CMK (cell line): ENCODE data around the gene INHBC.
"Not testable (repeated sequence)": the region's sequence is repeated elsewhere in the genome, so short reads cannot be mapped to it uniquely, and the experiment has no call there.

ENCODE experiments used
- DNase-seq: peaks from one replicate; pipeline ENCODE4 v3.0.0-alpha.2; 2010; ENCODE audit warnings: low read depth

Gene INHBC

DNA sequence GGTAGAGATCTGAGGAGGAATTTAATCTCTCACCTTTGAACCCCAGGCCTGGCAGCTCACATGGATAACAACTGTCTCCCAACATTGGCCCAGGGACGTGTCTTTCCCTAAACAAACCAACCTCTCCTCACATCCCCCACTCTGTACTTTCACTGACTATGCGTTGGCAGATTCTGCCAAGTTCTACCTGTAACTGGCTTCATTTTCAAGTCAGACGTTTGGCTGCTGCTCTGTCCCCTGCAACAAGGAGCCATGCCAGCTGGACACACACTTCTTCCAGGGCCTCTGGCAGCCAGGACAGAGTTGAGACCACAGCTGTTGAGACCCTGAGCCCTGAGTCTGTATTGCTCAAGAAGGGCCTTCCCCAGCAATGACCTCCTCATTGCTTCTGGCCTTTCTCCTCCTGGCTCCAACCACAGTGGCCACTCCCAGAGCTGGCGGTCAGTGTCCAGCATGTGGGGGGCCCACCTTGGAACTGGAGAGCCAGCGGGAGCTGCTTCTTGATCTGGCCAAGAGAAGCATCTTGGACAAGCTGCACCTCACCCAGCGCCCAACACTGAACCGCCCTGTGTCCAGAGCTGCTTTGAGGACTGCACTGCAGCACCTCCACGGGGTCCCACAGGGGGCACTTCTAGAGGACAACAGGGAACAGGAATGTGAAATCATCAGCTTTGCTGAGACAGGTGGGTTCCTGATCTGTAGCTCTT is at the start of gene INHBC:
TSS of gene INHBC (plus strand) at position 268 of the 707 bp plus-strand sequence. CDS start at position 371, 103 bp downstream.
- DNase-seq, result no peak

GRCh38 chr12:57385586-57385985 is 49.0 kb upstream of the INHBC start:
- DNase-seq, result no peak

- DNase-seq, result no peak
These were observed 48.3 kb upstream of the INHBC start for GRCh38 chr12:57386187-57386720.

- no peak for DNase-seq
These were observed 46.2 kb upstream of the INHBC start for GRCh38 chr12:57388425-57388824.

DNA sequence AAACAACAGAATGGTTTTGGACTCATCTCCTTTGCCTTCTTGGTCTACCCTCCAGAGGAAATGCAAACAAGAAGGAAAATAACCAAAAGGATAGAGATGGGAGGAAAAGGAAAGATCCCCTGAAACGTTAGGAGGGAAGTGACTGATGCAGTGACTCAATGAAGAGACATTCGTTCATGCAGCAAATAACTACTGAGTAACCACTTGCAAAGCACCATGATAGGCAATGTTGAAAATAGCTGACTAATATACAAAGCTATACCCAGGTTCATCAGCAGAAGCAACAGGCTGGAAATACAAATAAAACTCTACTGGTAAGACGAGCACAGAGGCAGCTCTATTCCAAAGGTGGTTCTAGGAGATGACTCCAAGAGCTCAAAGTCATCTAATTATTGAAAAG is 45.6 kb upstream of the INHBC start:
- DNase-seq, result no peak

GRCh38 chr12:57390174-57390573 is 44.4 kb upstream of the INHBC start:
- DNase-seq, result no peak

- DNase-seq, result no peak
These were observed 39.5 kb upstream of the INHBC start for GRCh38 chr12:57395121-57395520.

DNA sequence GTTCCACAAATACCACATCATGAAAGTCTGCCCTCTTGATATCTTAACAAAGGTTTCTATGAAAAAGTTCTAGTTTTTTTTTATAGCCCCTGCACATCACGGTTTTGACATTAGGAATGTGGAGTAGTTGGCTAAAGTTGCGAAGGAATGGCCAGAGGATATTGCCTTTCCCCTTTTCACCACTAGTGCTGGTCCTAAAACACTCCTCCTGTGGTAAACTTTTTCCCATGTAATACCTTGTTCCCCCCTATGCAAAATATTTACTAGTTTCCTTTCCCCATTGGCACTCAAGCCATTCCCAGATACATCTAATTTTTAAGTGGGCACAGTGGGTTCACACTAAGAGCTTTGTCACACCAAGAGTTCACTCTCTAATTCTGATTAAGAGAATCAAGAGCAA is 37.1 kb upstream of the INHBC start:
- no peak for DNase-seq

- not testable (repeated sequence) for DNase-seq
These were observed 34.7 kb upstream of the INHBC start for GRCh38 chr12:57399718-57400463.

DNA sequence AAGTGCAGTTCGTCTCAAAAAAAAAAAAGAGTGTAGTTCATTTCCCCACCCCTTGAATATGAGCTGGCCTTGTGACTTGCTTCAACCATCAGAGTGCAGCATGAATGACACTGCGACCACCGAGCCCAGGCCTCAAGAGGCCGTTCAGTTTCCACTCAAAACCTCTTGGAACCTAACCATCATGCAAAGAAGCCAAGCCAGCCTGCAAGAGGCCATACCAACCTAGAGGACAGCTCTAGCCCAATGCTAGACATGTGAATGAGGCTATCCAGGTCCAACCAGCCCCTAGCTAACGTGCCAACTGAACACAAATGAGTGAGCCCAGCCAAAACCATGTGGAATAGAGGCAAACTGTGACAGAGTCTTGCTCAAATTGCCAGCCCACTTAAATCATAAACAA is 33.4 kb upstream of the INHBC start:
- DNase-seq, result no peak

GRCh38 chr12:57402156-57402555 is 32.4 kb upstream of the INHBC start:
- DNase-seq, result not testable (repeated sequence)

DNA sequence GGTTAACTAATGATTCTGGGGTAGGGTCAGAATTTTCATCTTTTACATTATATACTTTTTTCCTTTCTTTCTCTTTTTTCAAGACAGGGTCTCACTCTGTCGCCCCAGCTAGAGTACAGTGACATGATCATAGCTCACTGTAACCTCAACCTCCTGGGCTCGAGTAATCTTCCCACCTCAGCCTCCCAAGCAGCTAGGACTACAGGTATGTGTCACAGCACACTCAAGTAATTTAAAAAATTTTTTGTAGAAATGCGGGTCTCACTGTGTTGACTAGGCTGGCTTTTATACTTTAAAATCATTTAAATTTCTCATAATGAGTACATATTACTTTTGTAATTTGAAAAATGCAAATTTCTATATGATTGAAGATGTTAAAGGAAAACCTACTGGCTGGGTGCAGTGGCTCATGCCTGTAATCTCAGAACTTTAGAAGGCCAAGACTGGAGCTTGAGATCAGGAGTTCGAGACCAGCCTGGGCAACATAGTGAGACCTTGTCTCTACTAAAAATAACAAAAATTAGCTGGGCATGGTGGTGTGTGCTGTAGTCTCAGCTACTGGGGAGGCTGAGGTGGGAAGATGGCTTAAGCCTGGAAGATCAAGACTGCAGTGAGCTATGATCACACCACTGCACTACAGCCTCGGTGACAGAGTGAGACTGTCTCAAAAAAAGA is 29.5 kb upstream of the INHBC start:
- no peak for DNase-seq

DNA sequence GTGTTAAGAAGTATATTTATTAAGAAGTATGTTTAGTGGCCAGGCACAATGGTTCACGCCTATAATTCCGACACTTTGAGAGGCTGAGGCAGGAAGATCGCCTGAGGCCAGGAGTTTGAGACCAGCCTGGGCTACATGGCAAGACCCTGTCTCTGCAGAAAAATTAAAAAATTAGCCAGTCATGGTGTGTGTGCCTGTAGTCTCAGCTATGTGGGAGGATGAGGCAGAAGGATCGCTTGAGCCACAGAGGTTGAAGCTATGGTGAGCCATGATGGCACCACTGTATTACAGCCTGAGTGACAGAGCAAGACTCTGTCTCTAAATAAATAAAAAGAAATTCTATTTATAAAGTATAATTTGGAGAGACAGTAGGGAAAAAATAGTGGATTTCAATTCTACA is 24.1 kb upstream of the INHBC start:
- no peak for DNase-seq

DNA sequence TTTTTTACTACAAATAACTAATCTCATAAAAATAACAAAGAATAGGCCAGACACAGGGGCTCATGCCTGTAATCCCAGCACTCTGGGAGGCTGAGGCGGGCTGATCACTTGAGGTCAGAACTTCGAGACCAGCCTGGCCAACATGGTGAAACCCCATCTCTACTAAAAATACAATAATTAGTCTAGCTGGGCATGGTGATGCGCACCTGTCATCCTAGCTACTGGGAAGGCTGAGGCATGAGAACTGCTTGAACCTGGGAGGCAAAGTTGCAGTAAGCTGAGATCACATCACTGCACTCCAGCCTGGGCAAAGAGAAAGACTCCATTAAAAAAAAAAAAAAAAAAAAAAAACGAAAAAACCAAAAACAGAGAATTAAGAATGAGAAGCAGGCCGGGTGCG is 20.4 kb upstream of the INHBC start:
- DNase-seq, result not testable (repeated sequence)

GRCh38 chr12:57415088-57415487 is 19.5 kb upstream of the INHBC start:
- no peak for DNase-seq

- DNase-seq, result no peak
These were observed 18.3 kb upstream of the INHBC start for GRCh38 chr12:57416039-57416996.

- DNase-seq, result no peak
These were observed 16.3 kb upstream of the INHBC start for GRCh38 chr12:57418255-57418654.

DNA sequence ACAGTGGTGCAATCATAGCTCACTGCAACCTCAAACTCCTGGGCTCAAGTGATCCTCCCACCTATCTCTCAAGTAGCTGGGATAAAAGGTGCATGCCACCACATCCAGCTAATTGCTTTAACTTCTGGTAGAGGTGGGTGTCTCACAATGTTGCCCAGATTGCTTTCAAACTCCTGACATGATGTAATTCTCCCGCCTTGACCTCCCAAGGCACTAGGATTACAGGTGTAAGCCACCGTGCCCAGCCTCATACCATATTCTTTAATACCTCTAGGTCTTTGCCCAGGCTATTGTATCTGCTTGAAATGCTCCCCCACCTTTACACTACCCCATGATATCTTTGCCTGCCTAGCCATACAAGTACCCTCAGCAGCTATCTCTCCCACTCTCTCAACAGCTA is 15.1 kb upstream of the INHBC start:
- DNase-seq, result no peak

DNA sequence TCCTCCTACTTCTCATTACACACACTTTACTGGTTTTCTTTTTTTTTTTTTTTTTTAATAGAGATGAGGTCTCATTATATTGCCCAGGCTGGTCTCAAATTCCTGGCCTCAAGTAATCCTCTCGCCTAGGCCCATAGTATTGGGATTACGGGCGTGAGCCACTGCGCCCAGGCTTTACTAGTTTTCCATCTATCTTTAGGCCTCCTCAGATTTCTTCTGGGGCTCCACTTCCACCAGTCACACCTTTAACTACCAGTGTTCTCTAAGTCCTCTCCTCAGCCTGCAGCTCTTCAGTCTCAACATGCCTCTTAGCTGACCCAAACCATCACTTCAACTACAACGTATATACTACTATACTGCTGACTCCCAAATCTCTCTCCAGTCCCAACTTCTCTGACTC is 14.1 kb upstream of the INHBC start:
- no peak for DNase-seq

- not testable (repeated sequence) for DNase-seq
These were observed 7.6 kb upstream of the INHBC start for GRCh38 chr12:57426948-57427347.

DNA sequence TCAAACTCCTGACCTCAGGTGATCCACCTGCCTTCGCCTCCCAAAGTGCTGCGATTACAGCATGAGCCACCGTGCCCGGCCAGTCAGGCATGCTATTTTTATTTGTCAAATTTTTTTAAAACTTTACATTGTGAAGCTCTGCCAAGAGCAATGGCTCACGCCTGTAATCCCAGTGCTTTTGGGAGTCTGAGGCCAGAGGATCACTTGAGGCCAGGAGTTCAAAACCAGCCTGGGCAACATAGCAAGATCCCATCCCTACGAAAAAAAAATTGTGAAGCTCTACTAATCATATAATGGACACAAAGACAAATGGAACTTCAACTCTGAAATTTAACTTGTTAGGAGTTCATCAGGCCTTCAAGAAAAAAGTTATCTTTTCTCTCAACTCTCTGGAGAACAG is 5.6 kb upstream of the INHBC start:
- no peak for DNase-seq
